Colonic mucosa (tissue), 4 donors: ENCODE data around the gene TINAG. TPM values are rescaled to one million over a fixed set of nuclear protein-coding genes. Genes with fewer than 3 reads are reported as not detected.

Source experiments
- DNase-seq: peaks from one replicate; pipeline ENCODE4 v3.0.0-alpha.2; 2020
- H3K27ac ChIP-seq: fragments of 200-600 bp; one replicate; pipeline ENCODE4 v1.8.0; 2021
- H3K27me3 ChIP-seq: fragments of 200-600 bp; one replicate; pipeline ENCODE4 v1.8.0; 2021
- H3K36me3 ChIP-seq: fragments of 200-600 bp; one replicate; pipeline ENCODE4 v1.8.0; 2021
- H3K4me1 ChIP-seq: fragments of 200-600 bp; one replicate; pipeline ENCODE4 v1.8.0; 2021; ENCODE audit warnings: mild to moderate bottlenecking
- H3K4me3 ChIP-seq: fragments of 200-600 bp; one replicate; pipeline ENCODE4 v1.8.0; 2021
- H3K9ac ChIP-seq, 2 donors: one replicate each; pipeline ENCODE4 v1.7.0; 2013; ENCODE audit warnings: control low read depth in 2 of 2, low read depth in 2 of 2, low read length in 2 of 2
- H3K9me3 ChIP-seq: fragments of 200-600 bp; one replicate; pipeline ENCODE4 v1.8.0; 2021
- CTCF ChIP-seq: fragments of 200-600 bp; IDR thresholded peaks from one replicate; pipeline ENCODE4 v1.8.0; 2022; ENCODE audit warnings: antibody characterized with exemption, mild to moderate bottlenecking
- intact Hi-C: fragments of 100-400 bp; cut with DNase I; formaldehyde crosslinking; loops from one replicate; pipeline ENCODE4 v1.14.1; 2022
- total RNA-seq, 2 donors: library from RNA; stranded (reverse); fragmentation: NEBNext Ultra II Directional in 1 of 2; extraction: Animal tissue kit (Norgen Biotek cat#: 25700) in 1 of 2; gene quantifications; one replicate each; pipeline ENCODE4 v1.2.1, GENCODE V29; 2021
- donor health status: healthy.
- donor health status: DM: no; HTN: no; CAD: no.
- donor health status: DM: no; HTN: no; CAD: no.

Gene TINAG
- 10 to 100 TPM; 25.1 to 45.2 TPM for total RNA-seq

- H3K27ac ChIP-seq, result peak within 1 kb of the TSS; percentile 86
These were observed at the start of gene TINAG for GRCh38 chr6:54308289-54308985. TINAG (plus strand) TSS chr6:54308441; CDS start chr6:54308551, 110 bp downstream.

GRCh38 chr6:54260025-54260424 lies 48.2 kb upstream of the TINAG start:
- Histone ChIP-seq H3K9ac (no peak overlapping the region), H3K4me3 (no peak overlapping the region), H3K36me3 (no peaks in the 10 kb centered on the region), H3K27me3 (no peaks in the 10 kb centered on the region), H3K9me3 (no peaks in the 10 kb centered on the region), H3K27ac (no peak overlapping the region), H3K4me1 (no peaks in the 10 kb centered on the region)
- DNase-seq, result no peak
- no peak for TF ChIP-seq CTCF
- intact Hi-C loops, result no loop called here

More at GRCh38 chr6:54308289-54308985, at the start of gene TINAG:
- Histone ChIP-seq H3K9ac (peak within 1 kb of the TSS in 1 of 2 donors; percentile 56), H3K9me3 (no peaks in the 10 kb centered on the region), H3K36me3 (no peaks in the 10 kb centered on the region), H3K4me3 (peak within 1 kb of the TSS; percentile 33), H3K4me1 (no peaks in the 10 kb centered on the region), H3K27me3 (no peaks in the 10 kb centered on the region)
- no peak for TF ChIP-seq CTCF
- intact Hi-C loops, result no loop called here
- DNase-seq, result no peak

GRCh38 chr6:54262499-54262898 lies 45.7 kb upstream of the TINAG start:
- TF ChIP-seq CTCF, result no peak
- DNase-seq, result no peak
- Histone ChIP-seq H3K4me1 (no peaks in the 10 kb centered on the region), H3K4me3 (no peak overlapping the region), H3K9me3 (no peaks in the 10 kb centered on the region), H3K27me3 (no peaks in the 10 kb centered on the region), H3K9ac (no peak overlapping the region), H3K27ac (no peak overlapping the region), H3K36me3 (no peaks in the 10 kb centered on the region)
- intact Hi-C loops, result no loop called here

- H3K9me3 ChIP-seq, result no peaks in the 10 kb centered on the region
- no peaks in the 10 kb centered on the region for H3K27me3 ChIP-seq
- H3K9ac ChIP-seq, result no peak overlapping the region
- intact Hi-C loops, result no loop called here
- no peaks in the 10 kb centered on the region for H3K36me3 ChIP-seq
- no peak overlapping the region for H3K27ac ChIP-seq
- H3K4me3 ChIP-seq, result no peak overlapping the region
- TF ChIP-seq CTCF, result no peak
- H3K4me1 ChIP-seq, result no peaks in the 10 kb centered on the region
- no peak for DNase-seq
These were observed 45.3 kb upstream of the TINAG start for GRCh38 chr6:54262971-54263370.

GRCh38 chr6:54264581-54265272 lies 43.5 kb upstream of the TINAG start:
- DNase-seq, result no peak
- intact Hi-C loops, result no loop called here
- Histone ChIP-seq H3K4me1 (no peaks in the 10 kb centered on the region), H3K27ac (no peak overlapping the region), H3K36me3 (no peaks in the 10 kb centered on the region), H3K9me3 (no peaks in the 10 kb centered on the region), H3K9ac (no peak overlapping the region), H3K4me3 (no peak overlapping the region), H3K27me3 (no peaks in the 10 kb centered on the region)
- no peak for TF ChIP-seq CTCF
